Left ventricle myocardium inferior (tissue), 1 donor: Measurements from ENCODE around the gene L1CAM. TPM values are rescaled to one million over a fixed set of nuclear protein-coding genes. Genes with fewer than 3 reads are reported as not detected.

Experiments used
- DNase-seq: peaks from one replicate; pipeline ENCODE4 v3.0.0-alpha.2; 2020
- H3K27ac ChIP-seq: fragments of 200-600 bp; replicated peaks from 2 replicates; pipeline ENCODE4 v1.8.0; 2021
- H3K27me3 ChIP-seq: fragments of 200-600 bp; 2 replicates; pipeline ENCODE4 v1.8.0; 2021; ENCODE audit warnings: low read depth
- H3K36me3 ChIP-seq: fragments of 200-600 bp; 2 replicates; pipeline ENCODE4 v1.8.0; 2021
- H3K4me1 ChIP-seq: fragments of 200-600 bp; 2 replicates; pipeline ENCODE4 v1.8.0; 2021
- H3K4me3 ChIP-seq: fragments of 200-600 bp; 2 replicates; pipeline ENCODE4 v1.8.0; 2021; ENCODE audit warnings: mild to moderate bottlenecking, moderate library complexity
- H3K9me3 ChIP-seq: fragments of 200-600 bp; replicated peaks from 2 replicates; pipeline ENCODE4 v1.8.0; 2021
- CTCF ChIP-seq: fragments of 200-600 bp; IDR thresholded peaks from 2 replicates; pipeline ENCODE4 v1.8.0; 2021; ENCODE audit warnings: antibody characterized with exemption, mild to moderate bottlenecking, borderline replicate concordance
- intact Hi-C: fragments of 100-400 bp; cut with micrococcal nuclease; formaldehyde crosslinking; loops from one replicate; pipeline ENCODE4 v1.11.0; 2022
- total RNA-seq: library from RNA; stranded (reverse); fragmentation: NEBNext Ultra II Directional; extraction: Animal tissue kit (Norgen Biotek cat#: 25700); gene quantifications from one replicate; pipeline ENCODE4 v1.2.1, GENCODE V29; 2021
- donor health status: DM: no; HTN: yes; CAD: no; lungs with severe emphysema.

The L1CAM gene
- total RNA-seq, 1 donor from 2014 or later, result 4.0 TPM

GRCh38 chrX:153863251-153863991 is 22.6 kb downstream of the L1CAM start:
- DNase-seq, result no peak
- Histone ChIP-seq H3K27me3 (peaks cover 11% of the 10 kb centered on the region), H3K4me1 (no peaks in the 10 kb centered on the region), H3K36me3 (no peaks in the 10 kb centered on the region), H3K9me3 (no peaks in the 10 kb centered on the region), H3K4me3 (no peak overlapping the region), H3K27ac (no peak overlapping the region)
- TF ChIP-seq CTCF, result no peak
- intact Hi-C loops, result no loop called here

GRCh38 chrX:153862369-153863250 is 23.4 kb downstream of the L1CAM start:
- Histone ChIP-seq H3K27me3 (peaks cover 11% of the 10 kb centered on the region), H3K27ac (no peak overlapping the region), H3K36me3 (no peaks in the 10 kb centered on the region), H3K4me3 (no peak overlapping the region), H3K4me1 (no peaks in the 10 kb centered on the region), H3K9me3 (no peaks in the 10 kb centered on the region)
- intact Hi-C loops, result no loop called here
- DNase-seq, result no peak
- TF ChIP-seq CTCF, result no peak

DNA sequence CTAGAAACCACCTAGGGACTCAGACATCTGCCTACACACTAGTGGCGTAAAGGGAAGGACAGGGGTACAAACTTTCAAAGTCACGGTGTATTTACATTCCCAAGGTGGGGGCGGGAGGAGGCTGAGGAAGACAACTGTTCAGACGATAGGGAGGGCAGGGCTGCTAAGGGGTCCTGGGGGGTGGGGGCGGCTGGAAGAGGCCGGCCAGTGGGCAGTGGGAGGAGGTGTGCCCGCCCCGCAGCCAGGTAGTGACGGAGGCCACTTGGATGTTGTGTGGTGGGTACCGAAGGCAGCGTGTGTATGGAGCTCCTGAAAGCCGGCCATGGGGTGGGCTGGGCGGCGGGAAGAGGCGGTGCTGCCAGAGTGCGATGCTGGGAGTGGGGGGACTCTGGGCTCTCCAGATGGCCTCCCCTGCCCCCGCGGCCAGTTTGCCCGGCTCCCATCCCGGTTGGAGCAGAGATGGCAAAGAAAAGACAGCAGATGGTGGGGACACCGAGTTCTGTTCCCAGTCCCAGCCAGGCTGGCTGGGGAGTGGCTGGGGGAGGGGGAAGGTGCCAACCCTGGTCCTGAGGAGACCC is 24.2 kb downstream of the L1CAM start:
- intact Hi-C loops, result no loop called here
- TF ChIP-seq CTCF, result no peak
- DNase-seq, result no peak
- H3K9me3 ChIP-seq, result no peaks in the 10 kb centered on the region
- H3K27ac ChIP-seq, result no peak overlapping the region
- H3K4me1 ChIP-seq, result no peaks in the 10 kb centered on the region
- H3K27me3 ChIP-seq, result peaks cover 11% of the 10 kb centered on the region
- no peak overlapping the region for H3K4me3 ChIP-seq
- H3K36me3 ChIP-seq, result no peaks in the 10 kb centered on the region

GRCh38 chrX:153861151-153861550 is 24.8 kb downstream of the L1CAM start:
- TF ChIP-seq CTCF, result no peak
- intact Hi-C loops, result no loop called here
- Histone ChIP-seq H3K9me3 (no peaks in the 10 kb centered on the region), H3K27me3 (peaks cover 18% of the 10 kb centered on the region), H3K4me1 (no peaks in the 10 kb centered on the region), H3K4me3 (no peak overlapping the region), H3K36me3 (no peaks in the 10 kb centered on the region), H3K27ac (no peak overlapping the region)
- no peak for DNase-seq

DNA sequence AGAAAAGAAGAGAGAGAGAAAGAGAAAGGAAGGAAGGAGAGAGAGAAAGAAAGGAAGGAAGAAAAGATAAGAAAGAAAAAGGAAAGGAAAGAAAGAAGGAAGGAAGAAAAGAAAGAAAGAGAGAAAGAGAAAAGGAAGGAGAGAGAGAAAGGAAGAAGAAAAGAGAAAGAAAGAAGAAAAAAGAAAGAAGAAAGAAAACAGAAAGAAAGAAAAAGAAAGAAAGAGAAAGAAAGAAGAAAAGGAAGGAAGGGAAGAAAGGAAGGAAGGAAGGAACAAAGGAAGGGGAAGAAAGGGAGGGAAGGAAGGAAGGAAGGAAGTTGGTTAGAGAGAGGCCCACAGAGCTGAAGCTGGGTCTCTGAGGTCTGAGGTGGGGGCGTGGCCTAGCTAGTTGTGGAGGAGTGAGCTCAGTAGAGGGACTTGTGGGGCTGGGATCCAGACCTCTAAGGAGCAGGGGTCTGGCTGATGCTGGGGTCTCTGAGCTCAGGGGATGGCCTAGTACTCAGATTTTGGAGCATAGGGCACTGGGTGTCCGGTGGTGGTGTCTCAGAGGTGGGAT is 28.5 kb downstream of the L1CAM start:
- Histone ChIP-seq H3K9me3 (no peaks in the 10 kb centered on the region), H3K4me1 (no peaks in the 10 kb centered on the region), H3K27me3 (peaks cover 17% of the 10 kb centered on the region), H3K4me3 (no peak overlapping the region), H3K27ac (no peak overlapping the region), H3K36me3 (no peaks in the 10 kb centered on the region)
- DNase-seq, result no peak
- no peak for TF ChIP-seq CTCF
- intact Hi-C loops, result no loop called here
